HS-27A (cell line): Measurements from ENCODE around the gene C11orf21.
"Not testable (repeated sequence)": the region's sequence is repeated elsewhere in the genome, so short reads cannot be mapped to it uniquely, and the experiment has no call there.

Experiments used
- DNase-seq: peaks from one replicate; pipeline ENCODE4 v3.0.0-alpha.2; 2012; ENCODE audit warnings: low read depth, missing footprints

Gene C11orf21

DNA sequence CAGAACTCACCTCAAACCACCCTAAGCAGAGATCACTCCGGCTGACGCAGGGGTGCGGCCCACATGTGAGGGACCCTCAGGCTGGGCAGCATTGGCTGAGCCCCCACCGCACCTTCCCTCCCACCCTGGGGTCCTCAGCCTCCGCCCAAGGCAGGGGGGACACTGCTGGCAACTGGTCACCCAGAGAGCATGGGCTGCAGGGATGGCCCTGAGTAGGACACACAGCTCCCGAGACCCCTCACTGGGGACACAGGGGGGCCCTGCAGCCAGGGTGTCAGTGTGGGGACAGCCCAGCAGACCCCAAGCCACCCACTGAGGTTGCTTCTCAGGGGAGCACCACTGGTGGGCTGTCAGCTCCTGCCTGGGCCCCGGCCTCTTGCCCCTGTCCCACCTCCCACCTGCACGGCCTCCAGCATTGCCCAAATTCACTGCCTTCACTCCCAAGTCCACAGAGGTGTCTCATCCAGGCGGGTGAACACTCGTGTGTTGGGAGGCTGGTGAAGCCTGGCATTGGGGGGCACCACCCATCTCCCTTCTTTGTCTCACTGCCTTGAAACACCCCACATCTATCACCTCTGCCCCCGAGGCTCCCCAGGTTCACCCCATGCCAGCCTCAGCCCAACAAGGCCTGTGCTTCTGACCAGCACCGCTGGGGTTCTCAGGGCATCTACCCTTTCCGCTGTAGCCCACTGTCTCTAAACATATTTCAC lies 4.7 kb downstream of the C11orf21 start:
- DNase-seq: no peak

DNA sequence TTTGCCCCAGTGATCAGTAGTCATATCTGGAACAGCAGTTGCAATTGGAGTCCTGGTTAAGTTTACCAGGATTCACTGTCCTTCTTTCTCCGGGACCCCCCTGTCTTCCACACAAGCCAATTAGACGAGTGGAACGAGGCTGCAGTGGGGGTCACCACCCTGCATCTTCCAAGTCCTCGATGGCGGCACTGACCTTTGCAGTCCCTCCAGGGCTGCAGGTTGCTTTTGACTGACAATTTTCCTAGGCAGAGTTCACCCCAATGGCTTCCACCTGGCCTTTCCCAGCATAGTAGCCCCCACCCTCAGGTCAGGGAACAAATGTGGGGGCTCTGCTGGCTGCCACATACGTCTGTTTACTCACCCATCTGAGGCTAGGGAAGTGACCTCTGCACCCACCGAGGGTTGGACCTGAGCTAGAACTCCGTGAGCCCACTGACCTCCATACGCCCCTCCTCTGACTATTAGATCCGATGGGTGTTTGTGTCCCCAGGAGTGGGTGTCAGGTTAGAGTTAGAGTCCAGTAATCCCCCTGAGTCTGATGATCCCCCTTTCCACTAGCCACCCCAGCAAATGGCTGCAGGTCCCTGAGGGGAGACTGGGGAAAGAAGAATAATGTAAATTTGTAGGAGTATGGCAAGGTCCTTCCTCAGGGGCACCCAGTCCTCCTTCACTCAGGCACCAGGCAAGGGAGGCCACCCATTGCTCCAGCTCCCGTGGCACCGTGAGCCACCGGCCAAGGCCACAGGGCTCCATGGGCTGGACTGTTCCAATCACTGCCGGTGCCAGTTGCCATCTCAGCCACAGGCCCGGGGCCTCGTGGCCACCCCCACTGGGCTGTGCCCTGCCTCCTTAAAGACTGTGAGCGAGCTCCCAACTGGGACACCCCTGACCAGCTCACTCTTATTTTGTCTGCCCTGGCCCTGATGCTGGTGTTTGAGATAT lies 5.5 kb downstream of the C11orf21 start:
- no peak for DNase-seq

GRCh38 chr11:2294926-2295290 lies 6.8 kb downstream of the C11orf21 start:
- no peak for DNase-seq

DNA sequence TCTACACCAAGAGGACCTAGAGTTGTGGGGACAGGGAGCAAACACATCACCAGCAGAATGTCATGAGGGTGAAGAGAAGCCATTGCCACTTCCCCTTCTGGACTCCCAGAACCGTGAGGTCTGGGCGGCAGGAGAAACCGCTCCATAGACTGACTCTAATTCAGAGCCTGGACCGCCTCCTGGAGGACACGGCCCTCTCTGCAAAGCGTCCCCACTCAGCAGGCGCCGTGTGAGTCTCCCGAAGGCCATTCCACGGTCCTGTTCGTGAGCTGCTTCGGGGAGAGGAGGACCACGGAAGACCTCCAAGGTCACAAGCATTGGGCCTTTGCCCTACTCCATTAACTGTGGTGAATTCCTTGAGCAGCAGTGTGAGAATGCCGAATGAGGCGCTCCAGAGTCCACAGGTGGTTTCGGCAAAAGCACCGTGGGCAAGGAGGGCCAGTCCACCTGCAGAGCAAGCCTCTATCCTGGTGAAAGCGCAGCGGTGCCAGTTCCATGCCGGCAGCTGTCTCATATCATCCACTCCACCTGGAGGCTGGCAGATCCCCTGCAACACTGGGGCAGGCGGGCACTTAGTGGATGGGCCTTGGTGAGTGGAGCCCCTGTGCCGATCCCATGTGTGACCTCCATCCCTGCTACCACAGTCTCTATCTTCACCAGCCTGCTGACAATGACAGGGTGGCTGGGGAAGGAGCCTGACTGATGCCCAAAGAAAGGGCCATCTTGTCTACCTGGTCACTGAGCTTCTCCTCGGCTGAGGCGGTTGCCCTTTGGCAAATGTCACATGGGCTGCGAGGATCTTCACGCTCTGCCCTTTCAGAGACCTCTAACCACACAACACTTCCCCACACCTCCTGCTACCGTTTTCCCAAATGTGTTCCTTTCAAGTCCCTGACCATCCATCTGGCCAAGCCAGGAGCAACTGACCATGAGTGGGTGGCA lies 7.5 kb downstream of the C11orf21 start:
- DNase-seq: no peak

DNA sequence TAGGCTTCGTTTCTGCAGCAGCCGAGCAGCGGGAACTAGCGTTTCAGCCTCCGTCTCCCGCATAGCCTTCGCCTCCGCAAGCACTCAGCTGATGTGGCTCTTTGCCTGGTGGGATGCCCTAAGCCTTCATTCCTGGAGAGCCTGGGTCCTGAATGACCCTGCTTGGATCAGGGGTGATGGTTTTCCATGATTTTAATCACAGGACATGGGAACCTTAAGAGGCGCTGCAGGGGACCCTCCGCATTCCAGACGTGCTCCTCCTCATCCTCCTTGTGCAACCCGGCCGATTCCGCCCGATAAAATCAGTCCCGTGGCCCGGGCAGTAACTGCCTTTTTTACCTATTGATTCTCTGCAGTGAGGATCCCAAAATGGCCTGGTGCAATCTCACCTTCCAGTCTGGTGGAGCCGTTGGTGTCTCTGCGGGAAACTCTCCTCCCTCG lies 8.2 kb downstream of the C11orf21 start:
- no peak for DNase-seq

DNA sequence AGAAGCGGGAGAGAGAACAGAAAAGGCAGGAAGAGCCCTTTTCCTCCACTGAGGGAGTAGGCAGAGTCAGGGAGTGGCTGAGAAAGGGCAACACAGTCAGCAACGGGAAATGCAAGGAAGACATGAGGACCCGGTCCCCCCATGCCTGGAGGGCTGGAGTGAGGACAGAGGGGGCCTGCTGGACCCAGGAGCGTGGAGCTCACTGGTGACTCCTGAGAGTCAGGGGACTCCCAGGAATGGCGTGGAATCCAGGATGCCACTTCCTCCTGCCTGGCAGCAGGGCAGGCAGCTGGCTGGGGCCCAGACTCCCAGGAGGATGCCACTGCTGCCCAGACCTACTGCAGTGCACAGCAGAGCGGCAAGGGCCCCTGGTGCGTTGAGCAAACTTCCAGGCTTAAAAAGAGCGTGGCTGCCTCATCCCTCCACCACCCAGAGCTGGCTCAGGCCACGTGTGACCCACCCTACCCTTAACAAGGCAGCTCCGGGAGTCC lies 11.3 kb downstream of the C11orf21 start:
- no peak for DNase-seq

DNA sequence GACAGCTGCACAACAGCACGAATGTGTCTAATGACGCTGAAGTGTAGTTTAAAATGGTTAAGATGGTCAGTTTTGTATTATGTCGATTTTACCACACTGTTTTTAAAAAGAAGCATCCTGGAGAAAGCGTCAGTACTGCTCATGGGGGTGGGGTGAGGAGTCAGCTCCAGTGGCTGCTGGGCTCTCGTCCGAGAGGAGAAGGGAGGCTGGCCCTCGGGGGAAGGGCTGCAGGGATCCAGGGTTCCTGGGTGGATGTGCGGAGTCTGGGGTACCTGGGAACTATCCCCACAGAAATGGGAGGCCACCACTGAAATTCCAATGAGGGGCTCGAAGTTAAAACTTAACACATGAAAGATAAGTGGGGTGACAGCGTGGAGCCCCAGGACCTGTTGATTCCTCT lies 11.9 kb downstream of the C11orf21 start:
- no peak for DNase-seq

- no peak for DNase-seq
Measured at GRCh38 chr11:2289350-2289749, 12.4 kb downstream of the C11orf21 start.

- no peak for DNase-seq
Measured at GRCh38 chr11:2287091-2287490, 14.6 kb downstream of the C11orf21 start.

GRCh38 chr11:2286350-2286749 lies 15.4 kb downstream of the C11orf21 start:
- DNase-seq: not testable (repeated sequence)

- DNase-seq: no peak
Measured at GRCh38 chr11:2280208-2280607, 21.5 kb downstream of the C11orf21 start.

GRCh38 chr11:2277933-2278523 lies 23.7 kb downstream of the C11orf21 start:
- no peak for DNase-seq

DNA sequence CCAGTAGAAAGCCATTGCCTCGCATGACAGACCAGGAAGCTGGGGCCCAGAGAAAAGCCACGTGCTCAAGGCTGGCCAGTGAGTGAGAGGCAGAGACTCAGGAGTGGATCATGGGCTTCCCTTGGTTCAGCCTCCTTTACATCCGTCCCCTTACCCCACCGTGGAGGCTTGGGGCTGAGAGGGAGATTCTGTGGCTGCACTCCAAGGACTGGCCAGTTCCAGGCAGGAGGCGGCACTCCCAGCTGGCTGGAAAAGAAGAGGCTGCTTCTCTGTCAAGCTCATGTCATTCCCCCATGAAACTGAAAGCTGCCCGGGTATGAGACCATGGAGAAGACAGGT lies 24.7 kb downstream of the C11orf21 start:
- no peak for DNase-seq

DNA sequence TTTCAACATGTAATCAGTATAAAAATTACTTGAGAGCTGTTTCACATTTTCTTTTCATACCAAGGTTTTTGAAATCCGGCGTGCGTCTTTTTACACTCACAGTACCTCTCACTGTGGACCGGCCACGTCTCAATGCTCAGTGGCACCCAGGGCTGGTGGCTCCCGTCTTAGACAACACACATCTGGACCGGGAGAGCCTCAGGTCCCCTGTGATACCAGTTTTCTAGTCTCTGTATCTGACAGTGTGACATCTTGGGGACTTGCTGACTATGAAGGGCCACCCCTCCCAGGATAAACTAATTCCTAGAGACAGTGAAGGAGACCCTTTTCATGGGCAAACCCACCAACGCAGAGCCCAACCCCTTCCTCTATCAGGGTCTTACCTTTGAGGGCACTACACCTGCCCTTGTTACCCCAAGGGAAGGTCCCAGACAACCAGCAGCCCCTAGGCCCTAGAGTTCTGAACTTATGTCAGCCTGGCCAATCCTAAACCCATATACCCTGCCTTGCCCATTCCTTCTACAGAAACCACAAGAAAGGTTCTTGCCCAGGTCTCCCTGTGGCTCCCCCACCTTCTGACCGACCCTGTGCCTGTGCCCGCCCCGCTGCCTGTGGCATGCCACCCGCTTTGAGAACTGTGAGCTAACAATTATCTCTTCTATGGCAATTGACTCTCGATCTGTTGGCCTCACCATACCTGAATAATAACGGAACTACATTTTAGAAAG lies 25.3 kb downstream of the C11orf21 start:
- DNase-seq: no peak

DNA sequence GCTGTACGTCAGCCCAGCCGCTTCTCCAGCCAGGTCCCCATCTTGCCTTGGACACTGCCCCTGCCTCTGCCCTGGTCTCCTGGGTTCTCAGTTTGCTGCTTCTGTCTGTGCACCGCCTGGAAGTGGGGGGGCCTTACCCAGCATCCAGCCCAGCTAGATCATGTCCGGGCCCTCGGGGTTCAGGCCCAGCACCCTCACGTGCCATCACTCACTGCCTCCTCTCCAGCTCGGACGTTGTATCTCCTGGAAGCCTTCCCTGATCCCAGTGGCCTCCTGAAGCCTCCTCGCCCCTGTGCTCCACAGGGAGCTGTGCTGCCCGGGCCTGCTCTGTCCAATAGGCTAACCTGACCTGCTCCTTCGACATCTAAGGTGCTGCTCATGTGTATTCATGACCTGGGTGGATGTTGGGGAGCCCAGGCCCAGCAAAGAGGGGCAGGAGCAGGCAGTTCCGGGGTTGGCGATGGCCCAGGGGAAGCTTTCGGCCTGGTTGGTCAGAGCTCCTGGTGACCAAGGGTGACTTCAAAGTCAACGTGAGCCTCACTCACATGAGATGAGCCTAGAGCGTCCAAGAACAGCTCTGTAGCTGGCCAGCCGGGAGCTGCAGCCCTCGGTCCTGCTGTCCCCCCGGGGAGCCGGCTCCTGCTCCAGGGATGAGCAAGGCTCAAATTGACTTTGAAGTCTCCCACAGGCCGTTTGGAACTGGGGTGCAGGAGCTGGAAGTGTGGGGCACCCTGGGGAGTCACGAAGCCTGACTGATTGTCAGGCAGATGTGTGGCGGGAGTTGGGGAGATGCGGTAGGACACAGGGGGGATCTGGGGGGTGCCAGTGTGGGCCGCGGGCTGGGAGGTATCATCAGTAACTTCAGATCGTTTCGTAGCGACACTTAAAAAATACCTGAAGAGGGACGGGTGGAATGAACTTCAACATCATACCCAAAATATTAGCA lies 26.1 kb downstream of the C11orf21 start:
- DNase-seq: no peak

DNA sequence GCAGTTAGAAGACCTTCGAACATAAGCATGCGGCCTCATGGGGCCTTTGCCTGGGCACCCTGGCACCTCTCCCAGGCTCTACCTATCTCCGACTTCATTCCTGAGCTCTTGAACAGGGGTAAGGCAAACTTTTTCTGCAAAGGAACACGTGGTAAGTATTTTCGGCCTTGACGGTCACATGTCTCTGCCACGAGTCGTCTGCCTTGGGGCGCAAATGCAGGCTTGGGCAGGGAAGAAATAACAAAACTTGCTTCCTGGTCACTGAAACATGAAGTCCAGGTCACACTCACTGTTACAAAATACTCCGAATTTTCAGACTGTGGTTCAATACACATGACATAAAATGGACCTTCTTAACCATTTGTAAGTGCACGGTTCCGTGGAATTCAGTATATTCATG lies 27.9 kb downstream of the C11orf21 start:
- no peak for DNase-seq

DNA sequence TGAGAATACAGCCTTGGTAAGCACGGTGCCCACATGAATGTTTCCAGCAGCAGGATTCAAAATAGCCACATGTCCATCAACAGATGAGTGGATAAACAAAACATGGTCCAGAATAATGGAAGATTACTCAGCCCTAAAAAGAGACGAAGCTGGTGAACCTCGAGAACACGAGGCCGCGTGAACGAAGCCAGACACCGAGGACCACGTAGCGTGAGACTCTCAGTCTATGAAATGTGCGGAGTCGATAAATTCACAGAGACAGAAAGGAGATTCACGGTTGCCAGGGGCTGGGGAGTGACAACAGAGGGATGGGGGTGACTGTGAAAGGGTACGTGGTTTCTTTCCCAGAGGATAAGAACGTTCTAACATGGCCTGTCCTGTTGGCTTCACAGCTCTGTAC lies 28.4 kb downstream of the C11orf21 start:
- DNase-seq: no peak

DNA sequence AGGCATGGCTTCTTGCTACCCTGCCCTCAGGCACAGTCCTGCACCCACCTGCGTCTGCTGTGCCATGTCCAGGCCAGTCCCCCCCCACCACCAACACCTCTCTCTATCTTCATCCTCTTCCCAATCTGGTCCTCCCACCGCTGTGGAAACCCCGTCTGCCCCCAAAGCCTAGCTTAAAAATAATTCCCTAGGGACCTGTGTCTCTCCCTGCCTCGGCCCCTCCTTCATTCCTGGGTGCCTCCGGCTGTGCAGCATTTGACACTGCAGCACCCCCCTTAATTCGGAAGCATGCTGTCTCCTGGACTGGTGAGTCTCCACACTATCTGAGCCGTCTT lies 28.8 kb downstream of the C11orf21 start:
- no peak for DNase-seq

DNA sequence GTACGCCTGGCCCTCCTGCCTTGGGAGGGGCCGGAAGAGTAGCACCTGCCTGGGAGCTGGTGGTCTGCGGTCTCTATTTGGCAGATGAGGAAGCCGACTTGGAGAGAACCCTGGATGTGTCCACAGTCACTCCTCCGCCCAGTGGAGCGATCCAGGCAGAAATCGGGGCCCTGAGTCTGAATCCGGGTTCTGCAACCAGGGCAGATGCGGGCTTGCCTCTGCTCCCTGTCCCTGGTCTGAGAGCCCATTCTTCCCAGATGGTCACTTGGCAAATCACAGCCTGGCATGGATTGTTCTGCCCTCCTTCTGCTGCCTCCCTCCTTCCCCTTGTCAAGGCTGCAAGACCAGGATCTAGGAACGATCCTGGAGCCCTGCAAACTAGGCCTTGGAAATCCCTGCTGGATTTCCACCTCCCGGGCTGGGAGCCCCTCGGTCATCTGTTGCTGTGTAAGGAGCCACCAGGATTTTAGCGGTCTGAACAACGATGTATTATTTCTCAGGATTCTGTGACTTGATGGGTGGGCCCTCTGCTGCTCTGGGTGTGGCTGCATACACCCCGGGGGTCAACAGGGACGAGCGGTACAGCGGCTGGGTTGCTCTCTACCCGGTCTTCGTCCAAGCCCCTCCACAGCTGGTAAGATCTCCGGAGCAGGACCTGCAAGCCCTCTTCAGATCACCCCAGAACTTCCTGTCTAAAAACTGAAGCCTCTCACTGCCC lies 29.3 kb downstream of the C11orf21 start:
- DNase-seq: no peak
